Measurements from ENCODE around the gene BRD1. TPM values are rescaled to one million over a fixed set of nuclear protein-coding genes. Genes with fewer than 3 reads are reported as not detected.
"Not testable (repeated sequence)": the region's sequence is repeated elsewhere in the genome, so short reads cannot be mapped to it uniquely, and the experiment has no call there.

The BRD1 gene
- total and polyA plus RNA-seq, 8 donors = 14.0 to 26.3 (median 17.8) TPM

DNA sequence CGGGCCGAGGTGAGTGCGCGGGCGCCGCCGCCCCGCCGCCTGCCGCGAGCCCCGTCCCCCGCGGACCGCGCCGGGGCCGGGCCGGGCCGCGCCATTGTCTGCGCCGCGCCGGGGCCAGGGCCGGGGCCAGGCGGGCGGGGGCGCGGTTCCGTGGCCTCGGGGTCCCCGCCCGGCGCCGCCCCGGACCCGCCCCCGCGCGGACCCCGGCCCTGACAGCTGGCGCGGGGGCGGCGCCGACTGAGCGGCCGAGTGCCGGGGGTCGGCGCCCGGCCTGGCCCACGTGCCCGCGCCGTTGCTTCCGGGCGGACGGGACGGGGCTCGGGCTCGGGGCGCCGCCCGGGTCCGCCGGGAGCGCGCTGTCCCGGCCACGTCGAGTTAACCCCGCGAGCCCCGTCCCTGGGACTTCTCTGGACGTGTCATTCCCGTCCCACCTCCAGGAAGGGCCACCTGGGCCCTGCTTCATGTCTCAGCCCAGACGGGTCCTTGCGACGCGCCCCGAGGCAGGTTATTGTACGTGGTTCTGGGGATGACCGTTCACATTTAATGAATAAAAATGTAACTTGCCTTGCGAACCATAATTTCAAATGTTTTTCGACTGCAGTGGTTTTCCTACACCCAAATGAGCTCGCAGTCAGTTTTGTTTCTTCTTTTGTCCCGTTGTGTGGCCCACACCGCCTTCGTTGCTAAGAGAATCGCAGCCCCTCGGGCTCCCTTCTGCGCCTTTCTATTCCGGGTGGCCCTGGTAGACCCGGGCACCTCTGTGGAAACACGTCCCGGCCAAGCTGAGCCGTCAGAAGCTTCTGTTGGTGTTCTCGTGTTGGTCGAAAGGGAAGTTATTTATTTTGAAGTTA is 26.5 kb upstream of the BRD1 start:
- peaks cover 7 to 16% (median 11%) of the 10 kb centered on the region in 3 donors for H3K4me1 ChIP-seq
- ATAC-seq (peak in 1 of 4 donors; percentile 1), DNase-seq (peak; percentile 42 to 86 (median 62))

GRCh38 chr22:49852898-49853894 is 25.5 kb upstream of the BRD1 start, which contains the start of gene ZBED4:
ZBED4 (plus strand) TSS chr22:49853844; CDS start chr22:49883663, 29,819 bp downstream.
- TF ChIP-seq, protein P1, sequence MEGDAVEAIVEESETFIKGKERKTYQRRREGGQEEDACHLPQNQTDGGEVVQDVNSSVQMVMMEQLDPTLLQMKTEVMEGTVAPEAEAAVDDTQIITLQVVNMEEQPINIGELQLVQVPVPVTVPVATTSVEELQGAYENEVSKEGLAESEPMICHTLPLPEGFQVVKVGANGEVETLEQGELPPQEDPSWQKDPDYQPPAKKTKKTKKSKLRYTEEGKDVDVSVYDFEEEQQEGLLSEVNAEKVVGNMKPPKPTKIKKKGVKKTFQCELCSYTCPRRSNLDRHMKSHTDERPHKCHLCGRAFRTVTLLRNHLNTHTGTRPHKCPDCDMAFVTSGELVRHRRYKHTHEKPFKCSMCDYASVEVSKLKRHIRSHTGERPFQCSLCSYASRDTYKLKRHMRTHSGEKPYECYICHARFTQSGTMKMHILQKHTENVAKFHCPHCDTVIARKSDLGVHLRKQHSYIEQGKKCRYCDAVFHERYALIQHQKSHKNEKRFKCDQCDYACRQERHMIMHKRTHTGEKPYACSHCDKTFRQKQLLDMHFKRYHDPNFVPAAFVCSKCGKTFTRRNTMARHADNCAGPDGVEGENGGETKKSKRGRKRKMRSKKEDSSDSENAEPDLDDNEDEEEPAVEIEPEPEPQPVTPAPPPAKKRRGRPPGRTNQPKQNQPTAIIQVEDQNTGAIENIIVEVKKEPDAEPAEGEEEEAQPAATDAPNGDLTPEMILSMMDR (IDR thresholded peaks at IDR 0.05) = no peak
- H3K4me3 ChIP-seq = peak within 1 kb of the TSS; percentile 49 to 65 (median 56)
- peak; percentile 97 to 100 (median 100) for DNase-seq
- H3K4me1 ChIP-seq = peaks cover 11 to 16% (median 11%) of the 10 kb centered on the region in 3 donors
- no peaks in the 10 kb centered on the region for H3K27me3 ChIP-seq
- FAIRE-seq = no peak
- H3K27ac ChIP-seq = peak within 1 kb of the TSS; percentile 89 to 96 (median 94)
- H3K9me3 ChIP-seq = no peaks in the 10 kb centered on the region
- peak; percentile 87 to 96 (median 93) for ATAC-seq
- WGBS, 2 donors = 0% methylated on average over 95 to 127 of the region's 127 CpGs
- H3K36me3 ChIP-seq = no peaks in the 10 kb centered on the region
- intact Hi-C loops (cut with DNase I) = no loop called here

More for the DNA sequence above, 26.5 kb upstream of the BRD1 start:
- intact Hi-C loops (cut with DNase I) = no loop called here
- peak overlapping the region; percentile 28 to 65 (median 58) for H3K27ac ChIP-seq
- no peak for FAIRE-seq
- no peaks in the 10 kb centered on the region for H3K36me3 ChIP-seq
- H3K27me3 ChIP-seq = no peaks in the 10 kb centered on the region
- peak overlapping the region; percentile 35 to 65 (median 48) for H3K4me3 ChIP-seq
- H3K9me3 ChIP-seq = no peaks in the 10 kb centered on the region
- WGBS, 2 donors = 1% methylated on average over 54 to 101 of the region's 101 CpGs
- TF ChIP-seq, protein P1 (IDR thresholded peaks at IDR 0.05) = no peak

DNA sequence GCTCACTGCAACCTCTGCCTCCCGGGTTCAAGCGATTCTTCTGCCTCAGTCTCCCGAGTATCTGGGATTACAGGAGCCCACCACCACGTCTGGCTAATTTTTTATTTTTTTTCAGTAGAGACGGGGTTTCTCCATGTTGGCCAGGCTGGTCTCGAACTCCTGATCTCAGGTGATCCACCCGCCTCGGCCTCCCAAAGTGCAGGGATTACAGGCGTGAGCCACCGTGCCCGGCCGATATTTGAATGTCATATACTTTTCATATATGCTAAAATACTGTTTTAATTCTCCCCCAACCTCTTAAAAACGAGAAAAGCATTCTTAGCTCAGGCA is 24.9 kb upstream of the BRD1 start:
- H3K4me3 ChIP-seq = peak overlapping the region; percentile 49 to 64 (median 51)
- H3K4me1 ChIP-seq = peaks cover 11 to 16% (median 11%) of the 10 kb centered on the region in 3 donors
- H3K27me3 ChIP-seq; H3K9me3 ChIP-seq; FAIRE-seq; H3K36me3 ChIP-seq; intact Hi-C loops (cut with DNase I); ATAC-seq: not testable (repeated sequence)
- 38 to 39% methylated on average over 13 of the region's 13 CpGs for WGBS, 2 donors
- DNase-seq = peak in 1 of 6 donors; percentile 25
- peak overlapping the region; percentile 89 to 96 (median 94) for H3K27ac ChIP-seq

DNA sequence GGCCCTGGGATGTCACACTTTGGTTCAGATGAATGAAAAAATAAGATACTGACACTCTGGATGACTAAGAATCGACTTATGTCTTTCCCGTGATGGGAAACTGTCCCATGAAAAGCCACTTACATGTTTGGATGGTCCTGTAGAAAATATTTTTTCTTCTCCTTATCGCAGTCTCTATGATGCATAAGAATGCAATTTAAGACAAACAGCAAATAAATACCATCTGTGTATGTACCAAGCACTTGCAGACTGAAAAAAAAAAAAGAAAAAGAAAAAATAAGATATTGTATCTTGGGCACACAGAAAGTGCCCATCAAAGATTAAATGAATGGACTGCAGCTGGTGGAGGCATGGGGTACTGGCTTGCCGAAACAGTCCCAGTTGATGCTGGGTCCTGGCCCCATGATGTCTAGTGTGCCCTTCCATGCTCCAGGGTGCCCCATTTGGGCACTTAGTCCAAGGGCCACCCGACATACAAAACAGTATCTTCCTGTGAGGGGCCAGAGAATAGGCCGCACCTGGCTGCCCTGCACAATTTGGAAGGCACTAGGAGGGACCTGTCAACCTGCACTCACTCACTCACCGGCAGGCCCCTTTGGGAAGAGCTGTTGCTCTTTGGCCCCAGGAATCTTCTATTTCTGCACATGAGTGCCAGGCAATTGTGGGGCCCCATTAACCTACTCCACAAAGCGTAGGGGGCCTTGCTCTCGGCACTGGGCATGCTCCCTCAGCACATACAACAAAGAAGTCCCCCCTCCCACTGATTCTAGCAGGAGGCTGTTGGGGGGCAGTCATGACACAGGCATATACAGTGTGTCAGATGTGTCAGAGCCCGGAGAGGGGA is 23.5 kb upstream of the BRD1 start:
- WGBS, 2 donors = 82% methylated on average over 10 of the region's 10 CpGs
- FAIRE-seq (no peak), ATAC-seq (no peak), DNase-seq (peak in 2 of 6 donors; percentile 26 to 28)
- Histone ChIP-seq H3K4me3 (no peak overlapping the region), H3K4me1 (peaks cover 11 to 15% (median 11%) of the 10 kb centered on the region in 3 donors), H3K36me3 (no peaks in the 10 kb centered on the region), H3K9me3 (no peaks in the 10 kb centered on the region), H3K27me3 (no peaks in the 10 kb centered on the region), H3K27ac (no peak overlapping the region)
- TF ChIP-seq, protein P1 (IDR thresholded peaks at IDR 0.05) = no peak
- intact Hi-C loops (cut with DNase I) = no loop called here
